ENCODE data around the gene SLC37A3.
"Not testable (repeated sequence)": the region's sequence is repeated elsewhere in the genome, so short reads cannot be mapped to it uniquely, and the experiment has no call there.

The SLC37A3 gene, protein sequence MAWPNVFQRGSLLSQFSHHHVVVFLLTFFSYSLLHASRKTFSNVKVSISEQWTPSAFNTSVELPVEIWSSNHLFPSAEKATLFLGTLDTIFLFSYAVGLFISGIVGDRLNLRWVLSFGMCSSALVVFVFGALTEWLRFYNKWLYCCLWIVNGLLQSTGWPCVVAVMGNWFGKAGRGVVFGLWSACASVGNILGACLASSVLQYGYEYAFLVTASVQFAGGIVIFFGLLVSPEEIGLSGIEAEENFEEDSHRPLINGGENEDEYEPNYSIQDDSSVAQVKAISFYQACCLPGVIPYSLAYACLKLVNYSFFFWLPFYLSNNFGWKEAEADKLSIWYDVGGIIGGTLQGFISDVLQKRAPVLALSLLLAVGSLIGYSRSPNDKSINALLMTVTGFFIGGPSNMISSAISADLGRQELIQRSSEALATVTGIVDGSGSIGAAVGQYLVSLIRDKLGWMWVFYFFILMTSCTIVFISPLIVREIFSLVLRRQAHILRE

DNA sequence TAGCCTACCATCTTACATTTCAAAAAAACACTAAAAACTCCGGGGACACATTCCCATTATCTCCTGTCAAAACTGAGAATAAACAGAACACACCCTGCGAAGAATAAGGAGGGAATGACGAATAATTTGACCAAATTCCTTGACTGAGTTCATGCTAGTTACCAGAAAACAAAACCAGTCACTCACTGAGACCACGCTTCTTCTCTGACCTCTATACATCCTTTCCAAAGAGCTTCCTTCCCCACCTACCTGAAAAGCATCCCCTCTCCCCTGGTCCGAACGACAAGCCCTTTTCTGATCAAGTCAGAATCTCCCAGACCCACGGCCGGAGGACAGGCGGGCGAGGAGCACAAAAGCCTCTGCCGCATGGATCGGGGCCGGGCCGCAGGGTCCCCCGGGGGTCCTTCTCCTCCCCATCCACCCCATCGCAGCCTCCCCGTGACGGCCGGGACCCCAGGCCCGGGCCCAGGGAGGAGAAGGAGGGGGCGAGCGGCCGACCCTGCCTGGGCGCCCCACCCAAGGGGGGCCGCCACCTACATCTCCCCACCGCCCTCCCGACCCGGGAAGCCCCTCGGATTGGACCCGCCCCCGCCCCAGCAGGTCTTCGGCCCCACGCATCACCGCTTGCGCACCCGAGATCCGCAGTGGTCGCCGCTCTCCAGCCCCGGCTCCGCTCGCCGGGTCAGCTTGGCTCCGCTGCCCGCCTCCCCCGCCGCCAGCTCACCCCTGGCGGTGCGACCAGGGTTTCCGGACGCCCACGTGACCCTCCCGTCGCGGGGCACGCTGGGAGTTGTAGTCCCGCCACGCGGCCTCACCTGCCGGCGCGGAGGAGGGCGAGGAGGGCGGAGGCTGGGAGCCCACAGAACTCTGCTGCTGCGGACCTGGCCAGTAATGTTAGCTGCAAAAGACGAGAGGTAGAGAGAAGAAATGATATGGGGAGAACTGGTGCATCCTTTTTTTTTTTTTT lies at the start of gene SLC37A3:
Gene SLC37A3 (minus strand): TSS at position 747 of the 967 bp plus-strand sequence. CDS start 16,004 bp downstream, outside the sequence.
- peak; percentile 76 for DNase-seq (ENCODE audit: low read depth)

DNA sequence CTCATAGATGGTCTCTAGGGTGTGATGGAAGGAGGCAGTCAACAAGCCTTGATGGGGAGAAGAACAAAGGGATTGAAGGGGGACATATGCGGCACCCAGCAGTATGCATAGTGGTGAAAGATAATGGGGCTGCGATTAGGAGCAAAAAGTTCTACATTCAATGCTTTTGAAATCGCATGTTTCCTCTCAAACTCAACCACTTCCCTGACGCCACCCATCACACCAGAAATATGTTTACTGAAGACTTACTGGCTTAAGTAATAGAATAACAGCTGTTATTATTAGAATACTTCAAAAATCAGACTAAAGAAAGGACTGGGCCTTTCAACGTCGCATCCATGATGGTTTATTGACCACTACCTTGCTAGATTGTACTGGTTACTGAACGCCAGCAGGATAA lies 49.5 kb upstream of the SLC37A3 start:
- DNase-seq (ENCODE audit: low read depth), result no peak

DNA sequence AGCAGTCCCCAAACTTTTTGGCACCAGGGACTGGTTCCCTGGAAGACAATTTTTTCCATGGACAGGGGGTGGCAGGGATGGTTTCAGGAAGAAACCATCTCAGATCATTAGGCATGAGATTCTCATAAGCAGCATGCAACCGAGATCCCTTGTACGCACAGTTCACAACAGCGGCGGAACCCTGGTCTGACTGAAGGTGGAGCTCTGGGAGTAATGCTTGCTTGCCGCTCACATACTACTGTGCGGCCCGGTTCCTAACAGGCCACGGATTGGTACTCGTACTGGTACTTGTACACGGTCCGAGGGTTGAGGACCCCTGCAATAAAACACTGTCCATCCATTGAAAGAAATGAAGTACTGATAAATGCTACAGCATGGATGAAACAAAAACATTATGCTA lies 48.1 kb upstream of the SLC37A3 start:
- no peak for DNase-seq (ENCODE audit: low read depth)

DNA sequence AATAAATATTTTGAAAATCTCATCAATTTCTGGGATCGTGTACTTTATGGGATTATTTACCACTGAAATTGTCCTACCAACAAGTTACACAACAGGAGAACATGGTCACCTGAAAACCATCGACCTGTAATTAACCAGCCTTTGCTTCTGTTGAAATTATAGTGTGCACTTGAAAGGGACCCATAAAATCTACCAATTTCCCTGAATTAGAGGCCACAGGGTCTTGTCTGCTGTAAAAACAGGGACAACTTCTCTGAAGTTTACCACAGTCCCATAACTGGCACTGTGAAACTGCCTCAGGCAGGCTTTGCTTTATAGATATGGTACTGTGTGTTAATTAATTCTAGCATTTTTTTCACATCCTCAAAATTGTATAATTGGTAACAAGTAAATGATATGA lies 43.2 kb upstream of the SLC37A3 start:
- DNase-seq (ENCODE audit: low read depth), result no peak

DNA sequence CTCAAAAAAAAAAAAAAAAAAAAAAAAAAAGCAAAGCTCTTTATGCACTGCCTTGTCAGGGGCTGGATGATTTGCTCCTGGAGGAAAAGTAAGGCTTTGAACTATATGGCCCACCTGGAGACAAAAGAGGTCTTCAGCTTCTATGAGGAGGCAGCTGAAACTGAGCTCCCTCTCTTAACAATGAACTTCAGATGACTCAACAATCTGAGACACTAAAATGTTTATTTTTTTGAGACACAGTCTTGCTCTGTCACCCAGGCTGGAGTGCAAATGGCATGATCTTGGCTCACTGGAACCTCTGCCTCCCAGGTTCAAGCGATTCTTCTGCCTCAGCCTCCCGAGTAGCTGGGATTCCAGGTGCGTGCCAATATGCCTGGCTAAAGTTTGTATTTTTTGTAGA lies 42.3 kb upstream of the SLC37A3 start:
- no peak for DNase-seq (ENCODE audit: low read depth)

DNA sequence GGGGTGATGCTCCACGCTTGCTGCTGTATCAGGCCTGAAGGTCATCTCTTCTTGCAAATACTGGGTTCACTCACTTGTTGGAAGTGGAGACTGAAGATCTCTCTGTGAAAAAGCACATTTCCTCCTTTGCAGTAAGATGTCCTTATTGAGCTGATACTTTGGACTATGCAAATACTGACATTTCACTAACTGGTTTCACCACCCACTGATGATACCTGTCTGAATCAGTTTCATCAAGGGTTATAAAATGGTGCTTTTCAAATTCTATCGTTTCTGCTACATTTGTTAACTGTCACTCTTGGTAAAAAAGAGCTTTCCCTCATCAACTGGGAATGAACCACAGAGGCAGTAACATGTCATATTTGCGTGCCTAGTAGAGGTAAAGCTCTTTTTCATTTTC lies 41.0 kb upstream of the SLC37A3 start:
- no peak for DNase-seq (ENCODE audit: low read depth)

DNA sequence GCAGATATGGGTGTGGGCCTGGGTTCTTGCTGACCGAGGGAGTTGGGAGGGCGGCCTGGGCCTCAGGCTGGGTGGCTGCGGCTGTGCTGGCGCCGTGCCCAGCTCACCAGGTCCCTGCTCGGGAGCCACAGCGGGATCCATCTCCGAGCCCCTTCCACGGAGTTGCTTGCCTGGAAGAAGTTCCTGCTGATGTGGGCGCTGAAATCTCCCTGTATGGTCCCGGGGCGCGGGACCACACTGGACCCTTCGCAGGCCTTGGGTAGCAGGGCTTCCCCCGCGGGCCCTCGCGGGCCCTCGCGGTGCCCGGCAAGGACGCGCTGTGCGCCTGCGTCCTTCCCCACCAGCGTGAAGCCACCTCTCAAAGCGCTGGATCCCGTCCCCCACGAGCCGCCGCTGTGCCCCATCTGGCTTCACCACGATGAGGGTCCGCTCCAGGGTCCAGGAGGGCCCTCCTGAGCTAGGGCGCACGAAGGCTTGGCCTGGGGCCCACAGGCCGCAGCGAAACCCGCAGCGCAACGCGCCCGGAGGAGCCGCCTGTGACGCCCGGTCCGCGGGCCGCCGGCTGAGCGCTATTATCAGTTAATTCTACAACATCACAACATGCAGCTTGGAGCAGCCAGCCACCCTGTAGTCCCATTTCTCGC lies 37.0 kb upstream of the SLC37A3 start:
- no peak for DNase-seq (ENCODE audit: low read depth)

DNA sequence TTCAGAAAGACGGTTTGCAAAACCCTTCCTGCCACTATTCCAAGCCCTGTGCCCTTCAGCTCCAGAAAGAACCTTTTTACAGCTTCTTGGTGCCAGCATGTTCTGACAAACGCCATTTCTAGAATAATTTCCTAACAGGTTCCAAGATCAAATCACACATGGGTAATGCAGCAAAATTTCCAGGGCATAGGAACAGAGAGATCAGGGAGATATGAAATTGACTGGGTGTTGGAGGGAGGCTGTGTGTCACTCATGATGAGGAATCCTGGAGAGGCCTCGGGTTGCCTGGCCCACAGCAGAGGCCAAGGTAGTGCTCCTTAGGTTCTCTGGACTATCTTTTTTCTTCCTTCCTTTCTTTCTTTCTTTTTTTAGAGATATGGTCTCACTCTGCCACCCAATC lies 35.1 kb upstream of the SLC37A3 start:
- DNase-seq (ENCODE audit: low read depth), result no peak

DNA sequence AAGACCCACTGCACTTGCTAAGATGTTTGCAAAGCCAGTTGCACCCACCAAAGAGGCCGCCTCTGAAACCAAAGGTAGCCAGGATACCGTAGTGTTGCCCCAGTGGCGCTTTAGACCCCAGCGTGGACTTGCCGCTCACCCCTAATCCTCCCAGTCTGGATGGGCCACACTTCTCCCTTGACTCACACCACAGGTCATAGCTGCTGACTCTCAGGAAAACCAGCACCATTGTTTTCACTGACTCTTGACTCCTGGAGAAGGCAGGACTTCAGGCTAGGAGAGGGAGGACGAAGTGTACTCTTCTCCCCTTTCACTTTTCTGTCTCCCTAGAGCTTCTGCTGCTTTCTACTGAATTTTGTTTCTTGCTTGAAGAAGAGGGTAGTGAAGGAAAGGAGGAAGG lies 27.8 kb upstream of the SLC37A3 start:
- DNase-seq (ENCODE audit: low read depth), result no peak

DNA sequence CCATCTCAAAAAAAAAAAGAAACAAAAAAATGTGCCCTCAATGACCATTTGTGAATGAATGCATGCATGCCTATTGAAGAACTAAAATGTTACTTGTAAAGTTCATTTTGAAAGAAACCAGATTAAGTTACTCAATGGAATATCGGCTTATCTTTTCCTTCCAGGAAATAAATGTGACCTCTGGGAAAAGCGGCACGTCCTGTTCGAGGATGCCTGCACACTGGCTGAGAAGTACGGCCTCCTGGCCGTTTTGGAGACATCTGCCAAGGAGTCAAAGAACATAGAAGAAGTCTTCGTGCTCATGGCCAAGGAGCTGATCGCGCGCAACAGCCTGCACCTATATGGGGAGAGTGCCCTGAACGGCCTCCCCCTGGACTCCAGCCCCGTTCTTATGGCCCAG lies 27.4 kb upstream of the SLC37A3 start:
- no peak for DNase-seq (ENCODE audit: low read depth)

DNA sequence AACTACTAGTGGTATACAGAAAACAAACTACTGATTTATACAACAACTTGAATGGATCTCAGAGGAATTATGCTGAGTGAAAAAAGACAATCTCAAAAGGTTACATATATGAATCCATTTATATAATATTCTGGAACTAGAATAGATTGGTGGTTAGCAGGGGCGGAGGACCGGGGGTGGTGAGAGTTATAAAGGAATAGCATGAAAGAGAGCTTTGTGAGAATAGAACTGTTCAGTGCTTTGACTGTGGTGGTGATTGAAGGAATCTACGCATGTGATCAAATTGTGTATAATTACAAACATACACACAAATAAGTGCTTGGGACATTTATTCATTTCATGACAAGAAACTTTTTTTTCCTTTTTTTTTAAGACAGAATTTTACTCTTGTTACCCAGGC lies 25.2 kb upstream of the SLC37A3 start:
- no peak for DNase-seq (ENCODE audit: low read depth)

DNA sequence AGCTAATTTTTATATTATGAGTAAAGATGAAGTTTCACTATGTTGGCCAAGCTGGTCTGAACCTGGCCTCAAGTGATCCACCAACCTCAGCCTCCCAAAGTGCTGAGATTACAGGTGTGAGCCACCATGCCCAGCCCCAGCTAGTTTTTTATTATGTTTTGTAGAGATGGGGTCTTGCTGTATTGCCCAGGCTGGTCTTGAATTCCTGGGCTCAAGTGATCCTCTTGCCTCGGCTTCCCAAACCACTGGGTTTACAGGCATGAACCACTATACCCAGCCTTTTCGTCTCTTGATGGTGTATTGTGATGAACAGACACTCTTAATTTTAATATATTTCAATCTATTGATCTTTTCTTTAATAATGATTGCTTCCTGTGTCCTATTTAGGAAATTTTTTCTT lies 23.2 kb upstream of the SLC37A3 start:
- DNase-seq (ENCODE audit: low read depth), result no peak

DNA sequence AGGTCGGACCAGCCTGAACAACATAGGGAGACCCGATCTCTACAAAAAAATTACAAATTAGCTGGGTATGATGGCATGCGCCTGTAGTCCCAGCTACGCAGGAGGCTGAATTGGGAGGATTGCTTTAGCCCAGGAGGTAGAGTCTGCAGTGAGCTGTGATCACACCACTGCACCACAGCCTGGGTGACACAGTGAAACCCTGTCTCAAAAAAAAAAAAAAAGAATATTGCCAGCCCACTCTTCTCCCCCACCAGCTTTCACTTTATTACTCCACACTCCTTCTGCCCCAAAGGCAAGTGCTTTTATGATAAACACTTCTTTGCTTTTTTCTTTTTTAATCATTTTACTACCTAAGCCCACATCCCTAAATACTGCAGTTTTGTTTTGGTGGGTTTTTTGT lies 20.3 kb upstream of the SLC37A3 start:
- no peak for DNase-seq (ENCODE audit: low read depth)

DNA sequence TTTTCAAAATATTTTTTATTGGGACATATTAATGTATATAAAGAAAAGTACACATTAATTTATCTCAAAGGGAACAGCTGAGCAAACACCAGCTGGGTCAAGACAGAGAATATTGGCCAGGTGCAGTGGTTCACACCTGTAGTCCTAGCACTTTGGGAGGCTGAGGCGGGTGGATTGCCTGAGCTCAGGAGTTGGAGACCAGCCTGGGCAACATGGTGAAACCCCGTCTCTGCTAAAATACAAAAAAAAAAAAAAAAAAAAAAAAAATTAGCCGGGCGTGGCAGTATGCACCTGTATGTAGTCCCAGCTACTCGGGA lies 19.8 kb upstream of the SLC37A3 start:
- DNase-seq (ENCODE audit: low read depth), result not testable (repeated sequence)

DNA sequence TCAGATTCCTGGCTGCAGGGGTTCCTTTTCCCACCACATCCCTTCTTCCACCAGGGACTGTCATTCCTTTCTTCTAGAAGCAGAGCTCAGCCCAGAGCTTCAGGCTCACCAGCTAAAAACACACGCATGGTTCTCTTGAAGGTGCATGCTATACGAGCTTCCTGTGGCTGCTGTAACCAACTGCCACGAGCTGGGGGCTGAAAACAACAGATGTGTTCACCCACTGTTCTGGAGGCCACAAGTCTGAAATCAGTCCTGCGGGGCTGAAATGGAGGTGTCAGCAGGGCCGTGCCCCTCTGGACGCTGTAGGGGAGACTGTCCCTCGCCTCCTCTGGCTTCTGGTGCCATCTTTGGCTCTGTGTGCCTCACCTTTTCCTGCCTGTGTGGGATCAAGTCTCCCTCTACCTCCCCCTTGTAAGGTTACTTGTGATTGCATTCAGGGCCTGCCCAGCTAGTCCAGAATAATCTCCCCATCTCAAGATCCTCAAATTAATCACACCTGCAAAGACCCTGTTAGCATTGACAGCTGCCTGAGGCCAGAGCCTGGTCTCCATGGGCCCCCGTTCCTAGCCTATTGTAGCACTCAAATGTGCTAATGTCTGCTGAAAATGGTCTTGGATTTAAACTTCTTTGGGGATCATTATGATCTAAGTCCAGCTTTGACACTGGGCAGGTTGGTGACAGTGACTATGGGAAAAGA lies 19.3 kb upstream of the SLC37A3 start:
- DNase-seq (ENCODE audit: low read depth), result no peak

DNA sequence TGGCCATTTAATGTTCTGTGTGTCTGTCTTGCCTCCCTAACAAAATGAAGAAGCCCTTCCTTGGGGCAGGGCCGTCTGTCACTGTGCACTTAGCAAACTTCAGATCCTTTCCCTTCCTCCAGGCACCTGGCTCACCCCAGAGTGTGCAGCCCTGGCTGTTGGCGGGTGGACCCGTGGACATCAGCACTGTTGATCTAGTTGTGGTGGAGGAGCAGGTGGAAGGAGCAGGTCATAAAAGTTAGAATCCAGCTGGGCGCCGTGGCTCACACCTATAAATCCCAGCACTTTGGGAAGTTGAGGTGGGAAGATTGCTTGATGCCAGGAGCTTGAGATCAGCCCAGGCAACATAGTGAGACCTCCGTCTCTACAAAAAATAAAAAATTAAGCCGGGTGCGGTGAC lies 18.2 kb upstream of the SLC37A3 start:
- DNase-seq (ENCODE audit: low read depth), result no peak

DNA sequence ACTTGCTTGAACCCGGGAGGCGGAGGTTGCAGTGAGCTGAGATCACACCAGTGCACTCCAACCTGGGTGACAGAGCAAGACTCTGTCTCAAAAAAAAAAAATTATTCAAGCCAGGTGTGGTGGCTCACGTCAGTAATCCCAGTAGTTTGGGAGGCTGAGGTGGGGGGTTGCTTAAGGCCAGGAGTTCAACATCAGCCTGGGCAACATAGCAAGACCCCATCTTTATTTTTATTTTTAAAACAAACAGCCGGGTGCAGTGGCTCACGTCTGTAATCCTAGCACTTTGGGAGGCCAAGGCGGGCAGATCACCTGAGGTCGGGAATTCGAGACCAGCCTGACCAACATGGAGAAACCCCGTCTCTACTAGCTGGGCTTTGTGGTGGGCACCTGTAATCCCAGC lies 17.5 kb upstream of the SLC37A3 start:
- DNase-seq (ENCODE audit: low read depth), result not testable (repeated sequence)

DNA sequence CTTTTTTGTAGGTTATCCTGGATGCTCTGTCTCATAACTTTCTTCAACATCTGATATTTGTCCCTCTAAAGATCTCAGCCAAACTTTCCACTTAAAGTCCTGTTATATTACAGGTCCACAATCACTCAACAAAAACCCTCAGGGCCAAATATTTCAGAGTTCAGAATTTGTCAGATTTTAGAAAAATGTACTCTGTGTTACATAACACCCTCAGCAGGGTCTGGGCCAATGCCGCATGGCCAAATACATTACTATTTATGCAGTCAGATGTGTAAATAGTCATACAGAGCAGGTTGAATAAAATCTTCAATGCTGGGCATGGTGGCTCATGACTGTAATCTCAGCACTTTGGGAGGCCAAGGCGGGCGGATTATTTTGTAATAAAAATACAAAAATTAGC lies 17.0 kb upstream of the SLC37A3 start:
- DNase-seq (ENCODE audit: low read depth), result no peak

DNA sequence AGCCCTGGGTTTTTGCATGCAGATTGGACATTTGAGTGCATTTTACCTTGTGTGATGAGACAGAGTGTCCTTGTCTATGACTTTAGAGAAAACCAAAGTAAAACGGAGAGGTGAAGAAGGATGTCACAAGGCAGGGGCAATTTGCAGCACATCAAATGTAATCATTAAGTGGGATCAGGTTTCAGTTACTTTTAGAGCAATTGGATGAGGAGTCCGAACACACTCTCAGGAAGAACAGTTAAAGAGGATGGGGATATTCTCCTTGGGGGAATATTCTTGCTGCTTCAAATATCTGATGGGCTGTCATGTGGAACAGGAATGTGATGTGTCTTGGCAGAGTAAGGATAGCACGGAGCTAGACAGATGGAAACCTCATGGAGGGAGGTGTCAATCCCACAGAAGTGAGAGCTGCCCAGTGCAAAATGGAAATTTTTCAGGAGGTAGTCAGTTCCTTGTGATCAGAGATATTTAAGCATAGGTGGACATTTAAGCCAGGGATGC lies 6.3 kb upstream of the SLC37A3 start:
- no peak for DNase-seq (ENCODE audit: low read depth)

DNA sequence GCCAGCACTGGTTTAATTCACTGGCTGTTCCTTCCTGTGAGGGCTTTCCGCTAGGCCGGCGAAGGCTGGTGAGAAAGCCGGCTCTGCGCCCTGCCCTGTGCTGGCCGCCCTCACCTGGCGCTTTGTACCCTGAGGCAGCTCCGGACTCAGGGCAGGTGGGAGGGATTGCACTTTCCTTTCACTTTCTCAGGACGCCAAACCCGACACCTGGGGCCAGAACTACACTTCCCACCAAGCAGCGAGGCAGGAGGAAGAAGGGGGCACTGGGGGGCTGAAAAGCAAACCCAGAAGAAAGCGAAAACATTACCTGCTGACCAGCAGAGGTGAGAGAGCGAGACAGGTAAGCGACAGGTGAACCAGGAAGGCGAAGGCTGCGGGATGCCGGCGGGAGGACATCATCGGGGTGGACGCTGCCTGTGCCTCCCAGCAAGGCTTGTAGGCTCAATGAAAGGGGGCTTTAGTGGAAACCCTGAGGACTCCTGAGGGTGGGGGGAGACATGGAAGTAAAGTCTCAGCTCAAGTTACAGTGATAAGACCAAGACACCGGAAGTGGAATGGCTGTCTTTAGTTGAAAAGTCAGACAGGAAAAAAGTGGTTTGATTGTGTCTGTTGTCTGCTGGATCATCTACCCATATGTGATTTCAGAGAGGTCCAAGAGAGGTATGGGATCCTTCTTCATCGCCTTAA lies 5.7 kb upstream of the SLC37A3 start, which contains the start of gene RAB19:
Gene RAB19 (plus strand): TSS at position 181 of the 687 bp plus-strand sequence. CDS start 3,589 bp downstream, outside the sequence.
- peak; percentile 20 for DNase-seq (ENCODE audit: low read depth)
